A673 (cell line): Measurements from ENCODE around the gene MRFAP1L1. TPM values are rescaled to one million over a fixed set of nuclear protein-coding genes. Genes with fewer than 3 reads are reported as not detected.

ENCODE experiments used
- BruUV-seq: library from RNA; stranded (reverse); fragments of 400-500 nt; replicated peaks from 2 replicates; lab custom pipeline; 2021; lab: Mats Ljungman, UMichigan
- CTCF ChIA-PET: fragments of 300-600 bp; sonication (Branson Sonifier 250); formaldehyde crosslinking; loops from one replicate; lab custom pipeline; 2022; ENCODE audit warnings: antibody characterized with exemption; lab: Charles Lee
- POLR2A ChIA-PET: fragments of 300-600 bp; sonication (Branson Sonifier 250); formaldehyde crosslinking; loops from one replicate; lab custom pipeline; 2022; ENCODE audit warnings: antibody characterized with exemption; ENCODE audit not compliant: low non-redundant PET; lab: Charles Lee
- DNase-seq: peaks from one replicate; pipeline ENCODE4 v3.0.0-alpha.2; 2015; ENCODE audit warnings: low spot score
- H3K27ac ChIP-seq: fragments of 200-600 bp; sonication (generic); 2 replicates; pipeline ENCODE4 v1.5.1; 2016; ENCODE audit warnings: mixed run types, low read depth, mild to moderate bottlenecking, mixed read lengths, antibody characterized with exemption, low read length; ENCODE audit not compliant: poor library complexity, severe bottlenecking
- H3K27me3 ChIP-seq: fragments of 200-600 bp; sonication (generic); replicated peaks from 2 replicates; pipeline ENCODE4 v1.6.1; 2017; ENCODE audit warnings: mixed run types, low read depth, mild to moderate bottlenecking, mixed read lengths, antibody characterized with exemption, low read length; ENCODE audit not compliant: insufficient read depth, poor library complexity
- H3K36me3 ChIP-seq: fragments of 200-600 bp; sonication (generic); 2 replicates; pipeline ENCODE4 v1.6.1; 2016; ENCODE audit warnings: mixed run types, mild to moderate bottlenecking, mixed read lengths, antibody characterized with exemption, low read length; ENCODE audit not compliant: insufficient read depth, poor library complexity, severe bottlenecking
- H3K4me1 ChIP-seq: fragments of 200-600 bp; sonication (generic); 2 replicates; pipeline ENCODE4 v1.6.1; 2017; ENCODE audit warnings: mixed run types, mild to moderate bottlenecking, mixed read lengths, antibody characterized with exemption, low read length; ENCODE audit not compliant: insufficient read depth, poor library complexity, severe bottlenecking
- H3K4me3 ChIP-seq: fragments of 200-600 bp; sonication (generic); 2 replicates; pipeline ENCODE4 v1.5.1; 2016; ENCODE audit warnings: low read depth, mixed run types, mild to moderate bottlenecking, mixed read lengths, low read length; ENCODE audit not compliant: poor library complexity, severe bottlenecking
- H3K9me3 ChIP-seq: fragments of 200-600 bp; sonication (generic); 2 replicates; pipeline ENCODE4 v1.6.1; 2016; ENCODE audit warnings: mixed run types, low read depth, mild to moderate bottlenecking, mixed read lengths, antibody characterized with exemption, low read length; ENCODE audit not compliant: poor library complexity, severe bottlenecking
- CTCF ChIP-seq: fragments of 300-800, 200-600 bp; sonication (generic); conservative IDR thresholded peaks from 2 replicates; pipeline ENCODE4 v1.5.1; 2017; ENCODE audit warnings: low read depth, mild to moderate bottlenecking, antibody characterized with exemption, low read length, moderate library complexity, mixed read lengths
- EZH2 ChIP-seq: fragments of 200-600 bp; sonication (generic); IDR thresholded peaks from 2 replicates; pipeline ENCODE4 v1.6.1; 2017; ENCODE audit warnings: borderline replicate concordance, low read depth, mild to moderate bottlenecking, mixed read lengths, antibody characterized with exemption, low read length; ENCODE audit not compliant: poor library complexity, severe bottlenecking
- intact Hi-C: fragments of 100-400 bp; cut with micrococcal nuclease; formaldehyde crosslinking; loops from one replicate; pipeline ENCODE4 v1.10.0; 2022; ENCODE audit not compliant: unreplicated experiment
- total RNA-seq: library from RNA; stranded (reverse); gene quantifications from 2 replicates; pipeline ENCODE4 v1.2.3, GENCODE V29; 2021

Gene MRFAP1L1
- total RNA-seq, 1 experiment from 2014 or later, result 61.0 TPM

GRCh38 chr4:6686104-6686787 lies 23.4 kb downstream of the MRFAP1L1 start:
- no peak overlapping the region for H3K4me3 ChIP-seq
- H3K27me3 ChIP-seq, result no peaks in the 10 kb centered on the region
- BruUV-seq, result no TSS peak
- no peak overlapping the region for H3K27ac ChIP-seq
- ChIA-PET POLR2A (no interaction called here), CTCF (no interaction called here)
- no peaks in the 10 kb centered on the region for H3K36me3 ChIP-seq
- TF ChIP-seq CTCF (no peak), EZH2 (no peak)
- no peaks in the 10 kb centered on the region for H3K4me1 ChIP-seq
- H3K9me3 ChIP-seq, result no peaks in the 10 kb centered on the region
- no peak for DNase-seq
- intact Hi-C loops, result no loop called here

GRCh38 chr4:6684656-6685055 lies 25.0 kb downstream of the MRFAP1L1 start:
- DNase-seq, result no peak
- no TSS peak for BruUV-seq
- no peaks in the 10 kb centered on the region for H3K36me3 ChIP-seq
- ChIA-PET POLR2A (no interaction called here), CTCF (interaction anchor here (0.7 kb wide), 1 partner anchor 423 kb away, joined by 3 read pairs; no protein-coding TSS in a partner anchor)
- H3K4me1 ChIP-seq, result no peaks in the 10 kb centered on the region
- no peak for TF ChIP-seq EZH2
- no peak for TF ChIP-seq CTCF
- H3K4me3 ChIP-seq, result no peak overlapping the region
- no peak overlapping the region for H3K27ac ChIP-seq
- no peaks in the 10 kb centered on the region for H3K27me3 ChIP-seq
- intact Hi-C loops, result no loop called here
- no peaks in the 10 kb centered on the region for H3K9me3 ChIP-seq

- Histone ChIP-seq H3K4me3 (no peak overlapping the region), H3K4me1 (no peaks in the 10 kb centered on the region), H3K36me3 (no peaks in the 10 kb centered on the region), H3K27ac (no peak overlapping the region), H3K9me3 (no peaks in the 10 kb centered on the region), H3K27me3 (no peaks in the 10 kb centered on the region)
- BruUV-seq, result no TSS peak
- ChIA-PET POLR2A (no interaction called here), CTCF (no interaction called here)
- no peak for TF ChIP-seq CTCF
- TF ChIP-seq EZH2, result no peak
- intact Hi-C loops, result no loop called here
- DNase-seq, result no peak
Measured at GRCh38 chr4:6682862-6683590, 26.6 kb downstream of the MRFAP1L1 start.
